Measurements from ENCODE around the gene MOBP.
"Not testable (repeated sequence)": the region's sequence is repeated elsewhere in the genome, so short reads cannot be mapped to it uniquely, and the experiment has no call there.

Gene MOBP

GRCh38 chr3:39467394-39468107 is at the start of gene MOBP:
Gene MOBP (plus strand): TSS chr3:39467680. CDS start chr3:39502070, 34,390 bp downstream.
- DNase-seq (ENCODE audit: low spot score) = no peak

GRCh38 chr3:39418556-39419225 is 48.8 kb upstream of the MOBP start:
- DNase-seq (ENCODE audit: low spot score) = not testable (repeated sequence)

GRCh38 chr3:39419742-39420315 is 47.7 kb upstream of the MOBP start:
- DNase-seq (ENCODE audit: low spot score) = no peak

- DNase-seq (ENCODE audit: low spot score) = no peak
These were observed 46.9 kb upstream of the MOBP start for GRCh38 chr3:39420543-39420942.

- no peak for DNase-seq (ENCODE audit: low spot score)
These were observed 44.0 kb upstream of the MOBP start for GRCh38 chr3:39423436-39423970.

GRCh38 chr3:39426312-39426711 is 41.2 kb upstream of the MOBP start:
- DNase-seq (ENCODE audit: low spot score) = no peak

- DNase-seq (ENCODE audit: low spot score) = no peak
These were observed 40.0 kb upstream of the MOBP start for GRCh38 chr3:39427506-39427905.

- no peak for DNase-seq (ENCODE audit: low spot score)
These were observed 38.7 kb upstream of the MOBP start for GRCh38 chr3:39428745-39429201.

GRCh38 chr3:39429466-39429865 is 38.0 kb upstream of the MOBP start:
- DNase-seq (ENCODE audit: low spot score) = no peak

GRCh38 chr3:39432342-39432741 is 35.1 kb upstream of the MOBP start:
- DNase-seq (ENCODE audit: low spot score) = no peak

- DNase-seq (ENCODE audit: low spot score) = no peak
These were observed 33.8 kb upstream of the MOBP start for GRCh38 chr3:39433642-39434041.

GRCh38 chr3:39434574-39434973 is 32.9 kb upstream of the MOBP start:
- no peak for DNase-seq (ENCODE audit: low spot score)

GRCh38 chr3:39435006-39435748 is 32.3 kb upstream of the MOBP start:
- DNase-seq (ENCODE audit: low spot score) = no peak

GRCh38 chr3:39438880-39439279 is 28.6 kb upstream of the MOBP start:
- DNase-seq (ENCODE audit: low spot score) = no peak

GRCh38 chr3:39440316-39440715 is 27.2 kb upstream of the MOBP start:
- no peak for DNase-seq (ENCODE audit: low spot score)

GRCh38 chr3:39443530-39443929 is 23.9 kb upstream of the MOBP start:
- DNase-seq (ENCODE audit: low spot score) = no peak

- DNase-seq (ENCODE audit: low spot score) = no peak
These were observed 21.6 kb upstream of the MOBP start for GRCh38 chr3:39445927-39446326.

- no peak for DNase-seq (ENCODE audit: low spot score)
These were observed 21.0 kb upstream of the MOBP start for GRCh38 chr3:39446444-39446843.

- DNase-seq (ENCODE audit: low spot score) = peak; percentile 81
These were observed 19.6 kb upstream of the MOBP start for GRCh38 chr3:39447637-39448483.

GRCh38 chr3:39448506-39449233 is 18.8 kb upstream of the MOBP start:
- DNase-seq (ENCODE audit: low spot score) = no peak

- DNase-seq (ENCODE audit: low spot score) = no peak
These were observed 17.7 kb upstream of the MOBP start for GRCh38 chr3:39449796-39450195.
